ENCODE results near the gene RFESD.
"Not testable (repeated sequence)": the region's sequence is repeated elsewhere in the genome, so short reads cannot be mapped to it uniquely, and the experiment has no call there.

RFESD gene

DNA sequence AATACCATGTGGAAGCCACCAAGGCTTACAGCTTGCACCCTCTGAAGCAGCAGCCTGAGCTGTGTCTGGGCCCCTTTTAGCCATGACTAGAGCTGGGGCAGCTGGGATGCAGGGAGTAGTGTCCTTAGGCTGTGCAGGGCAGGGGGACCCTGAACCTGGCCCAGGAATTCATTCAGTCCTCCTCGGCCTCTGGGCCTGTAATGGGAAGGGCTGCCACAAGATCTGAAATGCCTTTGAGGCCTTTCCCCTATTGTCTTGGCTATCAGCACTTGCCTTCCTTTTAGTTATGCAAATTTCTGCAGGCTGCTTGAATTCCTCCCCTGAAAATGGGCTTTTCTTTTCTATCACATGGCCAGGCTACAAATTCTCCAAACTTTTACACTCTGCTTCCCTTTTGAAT, 17.6 kb upstream of the RFESD start:
- TF ChIP-seq, protein P1, sequence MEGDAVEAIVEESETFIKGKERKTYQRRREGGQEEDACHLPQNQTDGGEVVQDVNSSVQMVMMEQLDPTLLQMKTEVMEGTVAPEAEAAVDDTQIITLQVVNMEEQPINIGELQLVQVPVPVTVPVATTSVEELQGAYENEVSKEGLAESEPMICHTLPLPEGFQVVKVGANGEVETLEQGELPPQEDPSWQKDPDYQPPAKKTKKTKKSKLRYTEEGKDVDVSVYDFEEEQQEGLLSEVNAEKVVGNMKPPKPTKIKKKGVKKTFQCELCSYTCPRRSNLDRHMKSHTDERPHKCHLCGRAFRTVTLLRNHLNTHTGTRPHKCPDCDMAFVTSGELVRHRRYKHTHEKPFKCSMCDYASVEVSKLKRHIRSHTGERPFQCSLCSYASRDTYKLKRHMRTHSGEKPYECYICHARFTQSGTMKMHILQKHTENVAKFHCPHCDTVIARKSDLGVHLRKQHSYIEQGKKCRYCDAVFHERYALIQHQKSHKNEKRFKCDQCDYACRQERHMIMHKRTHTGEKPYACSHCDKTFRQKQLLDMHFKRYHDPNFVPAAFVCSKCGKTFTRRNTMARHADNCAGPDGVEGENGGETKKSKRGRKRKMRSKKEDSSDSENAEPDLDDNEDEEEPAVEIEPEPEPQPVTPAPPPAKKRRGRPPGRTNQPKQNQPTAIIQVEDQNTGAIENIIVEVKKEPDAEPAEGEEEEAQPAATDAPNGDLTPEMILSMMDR (IDR thresholded peaks at IDR 0.05; ENCODE audit: extremely low read depth, missing control alignments): no peak
- no peak for DNase-seq (ENCODE audit: low spot score)

DNA sequence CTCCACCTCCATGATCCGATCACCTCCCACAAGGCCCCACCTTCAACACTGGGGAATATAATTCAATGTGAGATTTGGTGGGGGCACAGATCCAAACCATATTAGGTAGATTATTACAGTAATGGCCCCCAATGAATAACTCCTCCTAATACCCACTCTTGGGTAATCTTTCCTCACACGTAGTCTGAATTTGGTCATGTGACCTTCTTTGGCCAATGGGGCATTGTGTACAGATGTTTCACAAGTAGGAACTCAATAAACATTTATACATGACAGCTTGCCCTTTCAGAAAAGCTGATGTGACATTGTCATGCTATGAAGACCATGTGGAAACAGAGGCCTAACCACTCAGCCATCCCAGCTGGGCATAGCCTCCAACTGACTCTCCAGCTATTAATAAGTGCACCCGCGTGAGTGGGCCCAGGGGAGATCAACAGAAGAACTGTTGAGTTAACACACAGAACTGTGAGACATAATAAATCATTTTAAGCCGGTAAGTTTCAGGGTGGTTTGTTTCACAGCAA, 16.1 kb upstream of the RFESD start:
- no peak for DNase-seq (ENCODE audit: low spot score)
- TF ChIP-seq, protein P1 (IDR thresholded peaks at IDR 0.05; ENCODE audit: extremely low read depth, missing control alignments): no peak

DNA sequence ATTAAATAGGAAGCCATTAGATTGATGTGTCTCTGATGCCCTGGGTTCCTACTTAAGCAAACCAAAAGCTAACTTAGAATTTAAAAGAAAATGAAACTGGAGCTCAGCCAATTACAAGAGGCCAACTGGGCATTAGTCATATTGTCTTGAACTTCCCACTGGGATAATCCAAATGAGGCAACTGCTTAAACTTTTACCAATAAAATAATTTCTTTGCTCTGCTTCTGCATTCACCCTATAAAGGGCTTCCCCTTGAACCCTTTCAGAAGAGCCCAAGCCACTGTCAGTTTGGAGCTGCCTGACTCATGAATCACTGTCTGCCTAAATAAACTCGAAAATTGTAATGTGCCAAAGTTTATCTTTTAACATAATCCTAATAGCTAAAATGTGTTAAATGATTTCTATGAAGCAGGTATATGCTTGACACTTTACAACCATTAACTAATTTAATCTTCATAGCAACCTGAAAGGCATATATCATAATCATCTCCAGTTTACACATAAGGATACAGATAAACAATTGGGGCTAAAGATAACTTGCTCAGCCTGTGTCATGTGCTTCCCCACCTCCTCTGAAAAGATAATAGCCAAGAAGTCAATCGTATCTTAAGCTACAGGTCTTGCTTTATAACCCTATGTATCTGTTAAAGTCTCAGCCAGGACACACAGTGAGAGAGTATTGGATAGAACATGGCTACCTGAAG, 15.2 kb upstream of the RFESD start:
- DNase-seq (ENCODE audit: low spot score): no peak
- TF ChIP-seq, protein P1 (IDR thresholded peaks at IDR 0.05; ENCODE audit: extremely low read depth, missing control alignments): no peak

DNA sequence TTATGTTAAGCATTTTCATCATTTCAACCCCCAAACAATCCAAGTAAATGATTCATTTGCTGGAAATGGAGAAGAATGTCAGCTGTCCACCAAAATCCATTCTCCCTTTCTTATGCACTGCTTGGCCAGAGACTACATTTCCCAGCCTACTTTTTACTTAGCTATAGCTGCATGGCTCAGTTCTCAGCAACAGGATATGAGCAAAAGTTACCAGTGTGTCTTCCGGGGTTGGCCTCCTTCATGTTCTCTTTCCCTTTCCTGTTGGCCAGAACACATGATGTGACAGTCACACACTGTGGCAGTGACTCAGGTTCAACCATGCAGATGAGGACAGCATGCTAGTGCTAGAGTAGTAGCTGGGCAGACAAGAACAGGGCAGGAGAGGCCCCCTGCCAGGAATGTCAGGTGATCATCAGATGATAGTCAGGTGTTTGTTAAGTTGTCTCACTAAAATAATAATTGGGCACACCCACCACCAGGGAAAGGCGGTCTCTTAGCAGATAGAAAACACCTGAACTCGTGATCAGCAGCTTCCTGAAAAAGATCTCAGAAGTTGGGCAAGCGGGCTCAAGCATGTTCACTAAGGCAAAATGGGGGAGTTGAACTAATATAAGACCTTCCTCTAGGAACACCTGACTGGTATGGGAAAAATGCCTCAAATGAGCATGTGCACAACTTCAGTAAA, 14.4 kb upstream of the RFESD start:
- TF ChIP-seq, protein P1 (IDR thresholded peaks at IDR 0.05; ENCODE audit: extremely low read depth, missing control alignments): no peak
- peak; percentile 40 for DNase-seq (ENCODE audit: low spot score)

DNA sequence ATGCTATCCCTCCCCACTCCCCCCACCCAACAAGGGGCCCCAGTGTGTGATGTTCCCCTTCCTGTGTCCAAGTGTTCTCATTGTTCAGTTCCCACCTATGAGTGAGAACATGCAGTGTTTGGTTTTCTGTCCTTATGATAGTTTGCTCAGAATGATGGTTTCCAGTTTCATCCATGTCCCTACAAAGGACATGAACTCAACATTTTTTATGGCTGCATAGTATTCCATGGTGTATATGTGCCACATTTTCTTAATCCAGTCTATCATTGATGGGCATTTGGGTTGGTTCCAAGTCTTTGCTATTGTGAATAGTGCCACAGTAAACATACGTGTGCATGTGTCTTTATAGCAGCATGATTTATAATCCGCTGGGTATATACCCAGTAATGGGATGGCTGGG, 13.6 kb upstream of the RFESD start:
- DNase-seq (ENCODE audit: low spot score): not testable (repeated sequence)

DNA sequence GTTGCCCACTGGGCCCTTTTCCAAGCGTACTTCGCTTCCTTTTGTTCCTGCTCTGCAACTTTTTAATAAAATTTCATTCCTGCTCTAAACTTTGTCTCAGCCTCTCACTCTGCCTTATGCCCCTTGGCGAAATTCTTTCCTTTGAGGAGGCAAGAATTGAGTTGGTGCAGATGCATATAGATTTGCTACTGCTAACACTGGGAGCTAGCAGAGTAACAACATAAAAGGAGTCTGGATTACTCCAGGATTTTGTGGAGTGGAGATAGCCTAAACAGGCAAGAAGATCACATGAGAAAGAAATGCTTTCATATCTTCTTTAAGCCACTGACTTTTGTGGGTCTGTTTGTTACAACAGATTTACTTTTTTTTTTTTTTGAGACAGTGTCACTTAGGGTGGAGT, 12.9 kb upstream of the RFESD start:
- TF ChIP-seq, protein P1 (IDR thresholded peaks at IDR 0.05; ENCODE audit: extremely low read depth, missing control alignments): no peak
- DNase-seq (ENCODE audit: low spot score): no peak

DNA sequence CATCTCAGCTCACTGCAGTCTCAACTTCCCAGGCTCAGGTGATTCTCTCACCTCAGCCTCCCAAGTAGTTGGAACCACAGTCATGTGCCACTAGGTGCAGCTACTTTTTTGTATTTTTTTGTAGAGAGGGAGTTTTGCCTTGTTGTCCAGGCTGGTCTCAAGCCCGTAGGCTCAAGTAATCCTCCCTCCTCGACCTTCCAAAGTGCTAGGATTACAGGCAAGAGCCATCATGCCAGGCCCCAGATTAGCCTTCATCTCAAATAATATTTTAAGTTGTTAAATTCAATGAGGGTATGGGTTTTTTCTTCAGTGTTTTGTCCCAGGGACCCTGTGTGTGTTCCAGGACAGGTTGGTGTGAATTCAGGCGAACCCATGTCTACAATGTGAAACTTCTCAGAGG, 12.5 kb upstream of the RFESD start:
- TF ChIP-seq, protein P1 (IDR thresholded peaks at IDR 0.05; ENCODE audit: extremely low read depth, missing control alignments): no peak
- no peak for DNase-seq (ENCODE audit: low spot score)
